Osteoblast (primary cell): Measurements from ENCODE around the gene RABL2A. TPM values are rescaled to one million over a fixed set of nuclear protein-coding genes. Genes with fewer than 3 reads are reported as not detected.
A peak's percentile ranks its signal among the peaks of the same experiment; 100 is the strongest.
"Not testable (repeated sequence)": the region's sequence is repeated elsewhere in the genome, so short reads cannot be mapped to it uniquely, and the experiment has no call there.

Source experiments
- DNase-seq: peaks from one replicate; pipeline ENCODE4 v3.0.0; 2011; ENCODE audit warnings: low spot score, mixed read lengths; ENCODE audit not compliant: insufficient read length; ENCODE audit errors: missing footprints
- H2AFZ ChIP-seq: 2 replicates; pipeline ENCODE4 v1.6.0; 2011; ENCODE audit warnings: mild to moderate bottlenecking, low read length
- H3K27ac ChIP-seq: 2 replicates; pipeline ENCODE4 v1.5.1; 2011; ENCODE audit warnings: mild to moderate bottlenecking, low read depth, low read length, moderate library complexity
- H3K27me3 ChIP-seq: 2 replicates; pipeline ENCODE4 v1.6.0; 2012; ENCODE audit warnings: mild to moderate bottlenecking, control low read depth, inconsistent platforms, low read length, moderate library complexity; ENCODE audit not compliant: insufficient read depth
- H3K36me3 ChIP-seq: 2 replicates; pipeline ENCODE4 v1.5.1; 2011; ENCODE audit warnings: mild to moderate bottlenecking, low read length, control low read depth, moderate library complexity; ENCODE audit not compliant: insufficient read depth
- H3K4me1 ChIP-seq: 2 replicates; pipeline ENCODE4 v1.5.1; 2011; ENCODE audit warnings: mild to moderate bottlenecking, low read length, control low read depth, moderate library complexity; ENCODE audit not compliant: insufficient read depth
- H3K4me2 ChIP-seq: 2 replicates; pipeline ENCODE4 v1.6.0; 2011; ENCODE audit warnings: mild to moderate bottlenecking, low read length; ENCODE audit not compliant: insufficient read depth
- H3K4me3 ChIP-seq: fragments of 200-600 bp; sonication (generic); 3 replicates; pipeline ENCODE4 v1.5.1; 2012; ENCODE audit warnings: mild to moderate bottlenecking, low read length, inconsistent platforms; ENCODE audit not compliant: insufficient read depth
- H3K79me2 ChIP-seq: 2 replicates; pipeline ENCODE4 v1.6.0; 2012; ENCODE audit warnings: mild to moderate bottlenecking, low read length, control low read depth, inconsistent platforms; ENCODE audit not compliant: insufficient read depth
- H3K9me3 ChIP-seq: 2 replicates; pipeline ENCODE4 v1.5.1; 2011; ENCODE audit warnings: low read depth, low read length, control low read depth
- H4K20me1 ChIP-seq: 2 replicates; pipeline ENCODE4 v1.6.0; 2012; ENCODE audit warnings: mild to moderate bottlenecking, low read length, control low read depth; ENCODE audit not compliant: insufficient read depth
- total RNA-seq: library from RNA; depleted of rRNA; stranded (reverse); fragments of >200 nt; gene quantifications from 2 replicates; pipeline ENCODE4 v1.2.3, GENCODE V29; 2012

Gene RABL2A
- total RNA-seq, 1 donor, result 9.4 TPM

GRCh38 chr2:113593280-113593679 is 33.8 kb upstream of the RABL2A start:
- H3K4me1 ChIP-seq, H3K27ac ChIP-seq, H3K9me3 ChIP-seq, H3K4me2 ChIP-seq, H4K20me1 ChIP-seq, H3K36me3 ChIP-seq, H3K79me2 ChIP-seq, H2AFZ ChIP-seq, H3K27me3 ChIP-seq, H3K4me3 ChIP-seq, DNase-seq: not testable (repeated sequence)

- not testable (repeated sequence) for H3K27ac ChIP-seq
Observed at GRCh38 chr2:113595725-113596124, 31.3 kb upstream of the RABL2A start.

GRCh38 chr2:113597164-113597563 is 29.9 kb upstream of the RABL2A start:
- H2AFZ ChIP-seq, H3K27ac ChIP-seq, H3K9me3 ChIP-seq, H3K4me2 ChIP-seq, H3K4me1 ChIP-seq, H3K36me3 ChIP-seq, DNase-seq, H3K79me2 ChIP-seq, H3K4me3 ChIP-seq, H3K27me3 ChIP-seq, H4K20me1 ChIP-seq: not testable (repeated sequence)

More at GRCh38 chr2:113595725-113596124, 31.3 kb upstream of the RABL2A start:
- H3K4me1 ChIP-seq, H3K9me3 ChIP-seq, H3K79me2 ChIP-seq, H3K4me3 ChIP-seq, H3K4me2 ChIP-seq, H3K27me3 ChIP-seq, DNase-seq, H2AFZ ChIP-seq, H3K36me3 ChIP-seq, H4K20me1 ChIP-seq: not testable (repeated sequence)

GRCh38 chr2:113597572-113597971 is 29.5 kb upstream of the RABL2A start:
- DNase-seq, H4K20me1 ChIP-seq, H3K9me3 ChIP-seq: not testable (repeated sequence)

GRCh38 chr2:113598180-113598579 is 28.9 kb upstream of the RABL2A start:
- H3K4me1 ChIP-seq, H3K36me3 ChIP-seq, H2AFZ ChIP-seq, H4K20me1 ChIP-seq, H3K4me2 ChIP-seq, H3K9me3 ChIP-seq, H3K27me3 ChIP-seq, H3K27ac ChIP-seq, H3K79me2 ChIP-seq, DNase-seq, H3K4me3 ChIP-seq: not testable (repeated sequence)

More at GRCh38 chr2:113597572-113597971, 29.5 kb upstream of the RABL2A start:
- H3K4me2 ChIP-seq, H3K4me3 ChIP-seq, H3K27me3 ChIP-seq, H3K79me2 ChIP-seq, H3K36me3 ChIP-seq, H3K27ac ChIP-seq, H2AFZ ChIP-seq, H3K4me1 ChIP-seq: not testable (repeated sequence)

GRCh38 chr2:113598738-113599137 is 28.3 kb upstream of the RABL2A start:
- not testable (repeated sequence) for H3K4me3 ChIP-seq, H3K36me3 ChIP-seq, H2AFZ ChIP-seq, H4K20me1 ChIP-seq, H3K79me2 ChIP-seq, H3K9me3 ChIP-seq, H3K27me3 ChIP-seq, H3K4me1 ChIP-seq, H3K27ac ChIP-seq, H3K4me2 ChIP-seq, DNase-seq

- H3K9me3 ChIP-seq, H3K4me1 ChIP-seq, H3K4me3 ChIP-seq, H2AFZ ChIP-seq, H3K79me2 ChIP-seq, H3K36me3 ChIP-seq, DNase-seq, H4K20me1 ChIP-seq, H3K27ac ChIP-seq, H3K27me3 ChIP-seq, H3K4me2 ChIP-seq: not testable (repeated sequence)
Observed at GRCh38 chr2:113599208-113599607, 27.9 kb upstream of the RABL2A start.

GRCh38 chr2:113602040-113602769 is 24.9 kb upstream of the RABL2A start:
- H3K79me2 ChIP-seq, result not testable (repeated sequence)

More at GRCh38 chr2:113602040-113602769, 24.9 kb upstream of the RABL2A start:
- not testable (repeated sequence) for H3K27ac ChIP-seq, H2AFZ ChIP-seq, H3K4me2 ChIP-seq, H3K4me1 ChIP-seq, H3K36me3 ChIP-seq, H3K27me3 ChIP-seq, H3K9me3 ChIP-seq, H4K20me1 ChIP-seq, H3K4me3 ChIP-seq
- DNase-seq, result peak; percentile 75
